Adrenal gland (tissue), 5 donors: ENCODE data around the gene CHD9.
"Not testable (repeated sequence)": the region's sequence is repeated elsewhere in the genome, so short reads cannot be mapped to it uniquely, and the experiment has no call there.

Experiments
- POLR2A ChIP-seq, 2 donors: fragments of 450-650 bp; IDR thresholded peaks; one replicate each; pipeline ENCODE4 v1.6.1; 2017; ENCODE audit warnings: antibody characterized with exemption in 2 of 2, mild to moderate bottlenecking in 2 of 2, moderate library complexity in 1 of 2
- TF ChIP-seq, protein P1 (sequence below), 6 experiments: fragments of 450-650 bp in 4 of 6; fragments of 200-600 bp in 2 of 6; sonication (generic) in 1 of 6; IDR thresholded peaks; 1 replicate in 5 of 6; 2 replicates in 1 of 6; pipeline versions ENCODE4 v1.5.1 to v1.8.0; 2016 to 2021; ENCODE audit warnings: antibody characterized with exemption in 6 of 6, mild to moderate bottlenecking in 2 of 6, moderate library complexity in 1 of 6
- donor health status: DM: no; HTN: no; CAD: no.

DNA sequence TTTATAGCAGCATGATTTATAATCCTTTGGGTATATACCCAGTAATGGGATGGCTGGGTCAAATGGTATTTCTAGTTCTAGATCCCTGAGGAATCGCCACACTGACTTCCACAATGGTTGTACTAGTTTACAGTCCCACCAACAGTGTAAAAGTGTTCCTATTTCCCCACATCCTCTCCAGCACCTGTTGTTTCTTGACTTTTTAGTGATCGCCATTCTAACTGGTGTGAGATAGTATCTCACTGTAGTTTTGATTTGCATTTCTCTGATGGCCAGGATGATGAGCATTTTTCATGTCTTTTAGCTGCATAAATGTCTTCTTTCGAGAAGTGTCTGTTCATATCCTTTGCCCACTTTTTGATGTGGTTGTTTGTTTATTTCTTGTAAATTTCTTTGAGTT is 276.2 kb downstream of the CHD9 start:
- TF ChIP-seq, protein P1, sequence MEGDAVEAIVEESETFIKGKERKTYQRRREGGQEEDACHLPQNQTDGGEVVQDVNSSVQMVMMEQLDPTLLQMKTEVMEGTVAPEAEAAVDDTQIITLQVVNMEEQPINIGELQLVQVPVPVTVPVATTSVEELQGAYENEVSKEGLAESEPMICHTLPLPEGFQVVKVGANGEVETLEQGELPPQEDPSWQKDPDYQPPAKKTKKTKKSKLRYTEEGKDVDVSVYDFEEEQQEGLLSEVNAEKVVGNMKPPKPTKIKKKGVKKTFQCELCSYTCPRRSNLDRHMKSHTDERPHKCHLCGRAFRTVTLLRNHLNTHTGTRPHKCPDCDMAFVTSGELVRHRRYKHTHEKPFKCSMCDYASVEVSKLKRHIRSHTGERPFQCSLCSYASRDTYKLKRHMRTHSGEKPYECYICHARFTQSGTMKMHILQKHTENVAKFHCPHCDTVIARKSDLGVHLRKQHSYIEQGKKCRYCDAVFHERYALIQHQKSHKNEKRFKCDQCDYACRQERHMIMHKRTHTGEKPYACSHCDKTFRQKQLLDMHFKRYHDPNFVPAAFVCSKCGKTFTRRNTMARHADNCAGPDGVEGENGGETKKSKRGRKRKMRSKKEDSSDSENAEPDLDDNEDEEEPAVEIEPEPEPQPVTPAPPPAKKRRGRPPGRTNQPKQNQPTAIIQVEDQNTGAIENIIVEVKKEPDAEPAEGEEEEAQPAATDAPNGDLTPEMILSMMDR (IDR thresholded peaks at IDR 0.05): not testable (repeated sequence)
- TF ChIP-seq POLR2A (IDR thresholded peaks at IDR 0.05): not testable (repeated sequence)
